Fibroblast of skin of abdomen (primary cell): ENCODE results near the gene CTBP1.
A peak's percentile ranks its signal among the peaks of the same experiment; 100 is the strongest.

Experiments used
- DNase-seq: peaks from one replicate; pipeline ENCODE4 v3.0.0-alpha.2; 2013

CTBP1 gene

DNA sequence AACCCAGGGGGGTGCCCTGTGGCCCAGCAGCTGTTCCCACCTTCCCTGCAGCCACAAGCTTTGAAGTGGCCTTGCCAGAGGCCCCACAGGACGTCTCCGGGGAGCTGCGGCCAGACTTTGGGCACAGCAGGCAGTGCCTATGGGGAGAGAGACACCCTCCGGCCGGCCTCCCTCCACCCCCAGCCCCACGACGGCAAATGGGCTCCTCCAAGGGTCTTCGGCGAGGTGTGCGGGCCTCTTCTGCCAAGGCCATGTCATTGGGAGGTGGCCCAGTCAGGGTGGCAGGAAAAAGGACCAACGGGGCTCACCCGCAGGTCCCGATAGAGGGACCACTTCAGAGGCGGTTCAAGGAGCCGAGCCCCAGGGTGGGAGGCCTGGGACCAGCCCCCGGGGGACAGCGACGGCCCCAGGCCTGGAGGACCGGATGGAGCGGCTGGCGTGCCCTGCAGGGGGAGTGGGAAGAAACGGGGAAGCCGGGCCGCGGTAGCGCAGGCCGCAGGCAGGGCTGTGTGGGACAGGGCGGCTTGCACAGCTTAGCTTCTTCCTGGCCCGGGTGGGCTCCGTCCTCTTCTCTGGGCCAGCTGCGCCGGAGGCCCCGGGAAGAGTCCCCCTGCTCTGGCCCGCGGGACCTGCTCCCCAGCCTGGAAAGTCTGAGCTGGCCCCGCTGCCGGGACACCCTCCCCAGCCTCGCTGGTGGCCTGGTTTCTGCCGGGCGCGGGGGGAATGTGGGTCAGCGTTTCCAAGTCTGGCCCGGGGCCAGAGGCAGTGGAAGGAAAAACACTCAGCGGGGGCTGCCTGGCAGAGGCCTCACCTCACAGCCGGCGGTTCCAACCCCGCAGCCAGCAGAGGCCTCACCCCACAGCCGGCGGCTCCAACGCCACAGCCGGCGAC lies 54.7 kb downstream of the CTBP1 start:
- DNase-seq = no peak

DNA sequence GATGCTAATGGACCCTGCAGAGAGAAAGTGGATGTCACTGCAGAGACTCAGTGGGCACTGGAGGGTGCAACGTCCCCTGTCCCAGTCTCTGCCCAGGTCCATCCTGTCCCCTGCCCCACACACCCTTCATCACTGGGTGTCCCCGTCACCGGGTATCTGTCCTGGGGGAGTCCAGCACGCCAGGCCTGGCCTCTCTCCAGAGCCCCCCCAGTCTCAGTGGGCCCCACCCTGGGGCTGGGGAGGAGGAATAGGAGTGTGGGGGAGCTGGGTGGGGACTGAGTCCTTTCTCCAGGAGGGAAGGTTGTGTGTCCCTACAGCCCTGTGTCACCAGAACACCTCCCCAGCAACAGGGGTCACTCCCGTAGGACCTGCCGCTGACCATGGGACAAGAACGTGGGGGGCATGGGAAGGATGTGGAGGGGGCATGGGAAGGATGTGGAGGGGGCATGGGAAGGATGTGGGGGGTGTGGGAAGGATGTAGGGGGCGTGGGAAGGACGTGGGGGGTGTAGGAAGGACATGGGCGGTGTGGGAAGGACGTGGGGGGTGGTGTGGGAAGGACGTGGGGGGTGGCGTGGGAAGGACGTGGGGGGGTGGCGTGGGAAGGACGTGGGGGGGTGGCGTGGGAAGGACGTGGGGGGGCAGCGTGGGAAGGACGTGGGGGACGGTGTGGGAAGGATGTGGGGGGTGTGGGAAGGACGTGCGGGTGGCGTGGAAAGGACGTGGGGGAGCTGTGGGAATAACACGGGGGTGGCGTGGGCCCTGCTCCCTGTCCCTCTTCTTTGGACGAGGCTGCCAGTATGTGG lies 55.5 kb downstream of the CTBP1 start:
- no peak for DNase-seq

DNA sequence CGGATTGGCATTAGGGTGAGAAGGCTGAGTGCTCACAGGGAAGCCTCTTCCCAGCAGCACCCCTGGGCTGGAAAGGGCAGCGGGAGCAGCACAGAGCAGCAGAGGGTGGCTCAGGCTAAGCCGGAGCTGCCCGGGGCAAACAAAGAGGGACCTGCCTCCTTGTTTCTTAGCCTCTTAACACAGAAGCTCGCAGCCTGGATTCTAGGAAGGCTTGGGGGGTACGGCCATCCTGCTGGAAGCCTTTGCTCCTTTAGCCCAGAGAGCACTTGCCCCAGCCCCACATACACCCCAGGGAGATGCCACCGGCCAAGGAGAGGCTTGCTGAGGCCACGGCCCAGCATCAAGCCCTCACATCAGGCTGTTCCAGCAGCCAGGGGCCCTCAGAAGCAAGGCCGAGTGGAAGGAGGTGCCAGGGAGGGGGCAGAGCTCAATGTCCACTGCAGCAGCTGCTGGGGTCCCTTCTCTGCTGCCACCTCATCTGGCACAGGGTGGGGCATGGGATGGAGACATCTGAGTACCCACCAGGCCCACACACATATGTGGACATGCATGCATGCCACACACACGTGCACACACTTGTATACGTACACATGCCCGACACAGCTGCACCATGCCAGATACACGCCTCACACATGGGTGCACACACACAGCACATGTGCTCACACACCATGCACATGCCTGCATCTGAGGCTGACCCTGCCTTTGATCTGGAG lies 56.3 kb downstream of the CTBP1 start:
- no peak for DNase-seq

DNA sequence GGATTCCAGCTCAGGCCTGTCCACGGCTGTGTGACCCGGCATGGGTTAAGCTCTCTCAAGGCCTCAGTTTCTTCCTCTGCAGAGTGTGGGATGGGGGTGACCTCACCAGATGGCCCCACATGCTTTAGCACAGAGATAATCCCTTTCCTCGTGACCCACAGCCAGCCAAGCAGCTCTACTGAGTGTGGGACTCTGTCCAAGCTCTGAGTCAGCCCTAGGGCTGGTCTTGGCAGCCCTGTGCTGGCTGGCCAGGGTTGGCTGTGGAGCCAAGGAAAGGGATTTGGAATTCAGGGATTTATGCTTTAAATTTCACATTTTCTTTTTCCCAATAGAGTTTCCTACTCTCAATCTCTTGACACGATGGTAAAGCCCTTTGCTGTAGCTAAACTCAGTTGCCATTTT lies 56.8 kb downstream of the CTBP1 start:
- peak; percentile 96 for DNase-seq

DNA sequence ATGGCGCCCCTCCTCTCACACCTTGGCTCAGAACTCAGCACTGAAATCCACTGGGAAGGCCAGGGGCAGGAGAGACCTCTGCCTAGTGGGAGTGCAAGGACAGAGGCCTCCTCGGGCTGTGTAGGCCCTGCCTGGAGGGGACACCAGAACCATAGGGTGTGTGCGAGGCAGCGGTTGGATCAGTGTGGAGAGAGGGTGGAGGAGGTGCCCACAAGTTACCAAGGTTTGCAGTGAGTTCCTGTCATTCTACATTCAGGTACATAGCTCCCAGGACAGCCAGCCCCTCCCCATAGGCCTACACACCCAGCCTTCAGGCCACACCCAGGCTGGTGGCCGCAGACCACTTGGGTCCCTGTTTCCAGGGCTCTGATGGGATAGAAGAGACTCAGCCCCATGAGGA lies 57.3 kb downstream of the CTBP1 start:
- DNase-seq = no peak

DNA sequence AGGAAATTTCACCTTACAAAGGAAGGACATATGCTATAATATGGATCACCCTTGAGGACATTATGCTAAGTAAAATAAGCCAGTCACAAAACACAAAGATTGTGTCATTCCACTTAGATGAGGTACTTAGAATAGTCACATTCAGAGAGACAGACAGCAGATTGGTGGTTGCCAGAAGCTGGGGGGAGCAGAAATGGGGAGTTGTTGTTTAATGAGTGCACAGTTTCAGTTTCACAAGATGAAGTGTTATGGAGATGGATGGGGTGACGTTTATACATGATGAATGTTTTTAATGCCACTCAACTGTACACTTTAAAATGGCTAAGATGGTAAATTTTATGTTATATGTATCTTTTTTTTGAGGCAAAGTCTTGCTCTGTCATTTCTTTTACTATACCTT lies 61.7 kb downstream of the CTBP1 start:
- no peak for DNase-seq

DNA sequence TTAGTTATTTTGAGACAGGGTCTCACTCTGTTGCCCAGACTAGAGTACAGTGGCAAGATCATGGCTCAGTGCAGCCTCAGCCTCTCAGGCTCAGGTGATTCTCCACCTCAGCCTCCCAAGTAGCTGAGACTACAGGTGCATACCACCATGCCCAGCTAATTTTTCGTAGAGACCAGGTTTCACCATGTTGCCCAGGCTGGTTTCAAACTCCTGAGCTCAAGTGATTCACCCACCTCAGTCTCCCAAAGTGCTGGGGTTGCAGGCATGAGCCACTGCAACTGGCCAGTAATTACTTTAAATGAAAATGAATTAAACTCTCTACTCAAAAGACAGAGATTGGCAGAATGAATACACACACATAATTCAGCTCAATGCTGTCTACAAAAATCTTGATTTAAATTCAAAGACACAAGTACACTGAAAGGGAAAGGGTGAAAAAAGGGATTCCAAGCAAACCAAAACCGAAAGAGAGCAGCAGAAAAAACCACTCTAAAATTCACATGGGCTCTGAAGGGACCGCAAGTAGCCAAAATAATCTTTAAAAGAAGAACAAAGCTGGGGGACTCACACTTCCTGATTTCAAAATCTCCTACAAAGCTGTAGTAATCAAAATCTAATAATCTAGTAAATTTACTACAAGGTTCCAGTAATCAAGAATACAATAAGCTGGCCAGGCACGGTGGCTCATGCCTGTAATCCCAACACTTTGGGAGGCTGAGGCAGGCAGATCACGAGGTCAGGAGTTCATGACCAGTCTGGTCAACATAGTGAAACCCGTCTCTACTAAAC lies 64.8 kb downstream of the CTBP1 start:
- DNase-seq = no peak

DNA sequence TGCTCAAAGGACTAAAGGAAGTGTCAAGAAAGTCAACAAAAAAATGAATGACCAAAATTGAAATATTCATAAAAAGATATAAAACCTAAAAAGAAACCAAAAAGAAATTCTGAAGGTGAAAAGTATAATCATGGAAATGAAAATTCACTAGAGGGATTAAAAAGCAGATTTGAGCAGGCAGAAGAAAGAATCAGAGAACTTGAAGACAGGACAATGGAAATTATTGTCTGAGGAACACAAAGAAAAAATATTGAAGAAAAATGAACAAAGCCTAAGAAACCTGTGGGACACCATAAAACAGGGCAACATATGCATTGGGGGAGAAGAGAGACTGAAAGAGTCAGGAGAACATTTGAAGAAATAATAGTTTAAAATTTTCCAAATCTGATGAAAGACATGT lies 66.6 kb downstream of the CTBP1 start:
- DNase-seq = no peak

DNA sequence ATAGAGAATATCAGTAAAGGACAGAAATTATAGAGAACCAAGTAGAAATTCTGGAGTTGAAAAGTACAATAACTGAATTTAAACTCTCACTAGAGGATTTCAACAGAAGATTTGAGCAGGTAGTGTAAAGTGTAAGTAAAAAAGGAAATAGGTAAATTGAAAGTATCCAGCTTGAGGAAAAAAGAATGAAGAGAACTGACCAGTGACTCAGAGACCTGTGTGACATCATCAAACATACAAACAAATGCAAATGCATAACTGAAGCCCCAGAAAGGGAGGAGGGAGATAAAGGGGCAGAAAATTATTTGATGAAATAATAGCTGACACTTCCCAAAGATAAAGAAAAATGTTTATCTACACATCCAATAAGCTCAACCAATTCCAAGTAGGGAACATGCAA lies 68.3 kb downstream of the CTBP1 start:
- DNase-seq = no peak

DNA sequence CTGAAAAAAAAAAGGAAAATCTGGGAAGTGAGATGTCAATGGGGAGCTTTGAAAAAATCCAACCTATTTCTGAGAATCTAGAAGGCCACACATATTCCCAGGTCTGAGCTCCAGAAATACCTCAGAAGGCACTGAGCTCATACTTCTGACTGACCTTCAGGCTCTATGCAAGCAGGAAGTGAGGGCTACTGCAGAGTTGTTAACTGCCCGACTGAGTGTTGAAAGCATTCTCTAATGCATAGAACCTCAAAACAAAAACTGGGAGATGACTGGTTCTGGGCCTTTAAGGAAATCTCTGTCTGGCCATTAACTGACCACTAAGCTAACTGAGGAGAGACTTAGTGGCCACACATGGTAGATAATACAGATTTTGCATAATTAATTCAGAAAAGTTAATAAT lies 69.0 kb downstream of the CTBP1 start:
- no peak for DNase-seq

DNA sequence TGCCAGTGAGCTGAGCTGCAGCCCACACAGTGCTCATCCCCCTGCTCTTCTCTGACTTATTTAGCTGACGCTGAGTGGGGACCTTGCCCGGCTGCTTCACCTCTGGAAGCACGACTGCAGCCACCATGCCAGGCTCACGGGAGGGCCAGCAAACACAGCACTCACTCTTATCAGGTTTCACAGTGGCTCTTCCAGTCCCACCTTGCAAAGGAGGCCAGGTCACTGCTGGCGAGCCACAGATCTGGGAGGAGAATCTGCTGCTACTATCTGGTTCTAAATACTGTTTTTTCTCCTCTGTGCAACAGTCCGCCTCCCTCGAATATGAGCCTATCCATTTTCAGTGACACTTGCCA lies 69.9 kb downstream of the CTBP1 start:
- no peak for DNase-seq

DNA sequence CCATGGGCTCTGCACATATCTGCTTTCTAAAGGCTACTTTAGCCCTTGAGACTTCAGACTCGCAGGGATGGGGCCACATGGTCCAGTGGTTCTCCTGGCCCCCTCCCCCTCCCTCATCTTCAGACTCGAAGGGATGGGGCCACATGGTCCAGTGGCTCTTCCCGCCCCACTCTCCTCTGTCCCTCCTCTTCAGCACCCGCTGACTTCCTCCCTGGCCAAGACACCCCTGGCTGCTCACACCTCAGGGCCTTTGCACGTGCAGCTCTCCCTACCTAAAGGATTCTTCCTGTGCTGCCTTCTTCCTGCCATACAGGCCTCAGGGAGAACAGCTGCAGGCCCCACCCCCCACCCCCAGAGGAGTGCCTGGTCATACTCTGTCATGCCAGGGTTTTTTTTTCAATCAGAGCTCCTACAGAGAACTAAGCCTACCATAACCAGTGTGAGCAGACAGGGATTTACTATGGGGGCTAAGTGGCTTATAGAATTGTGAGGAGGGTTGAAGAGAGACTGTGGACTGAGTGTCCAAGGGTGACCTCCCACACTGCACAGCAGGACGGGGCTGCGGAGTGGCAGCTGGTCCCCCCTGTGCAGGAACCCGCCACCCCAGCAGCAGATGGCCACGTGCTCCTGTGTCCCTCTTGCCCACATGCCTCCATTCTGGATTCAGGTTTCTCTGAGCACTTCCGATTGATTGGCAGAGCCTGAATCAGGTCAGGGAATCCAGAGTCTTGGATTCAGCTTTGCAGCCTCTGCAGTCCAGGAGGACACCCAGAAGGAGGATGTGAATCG lies 70.4 kb downstream of the CTBP1 start:
- DNase-seq = no peak

DNA sequence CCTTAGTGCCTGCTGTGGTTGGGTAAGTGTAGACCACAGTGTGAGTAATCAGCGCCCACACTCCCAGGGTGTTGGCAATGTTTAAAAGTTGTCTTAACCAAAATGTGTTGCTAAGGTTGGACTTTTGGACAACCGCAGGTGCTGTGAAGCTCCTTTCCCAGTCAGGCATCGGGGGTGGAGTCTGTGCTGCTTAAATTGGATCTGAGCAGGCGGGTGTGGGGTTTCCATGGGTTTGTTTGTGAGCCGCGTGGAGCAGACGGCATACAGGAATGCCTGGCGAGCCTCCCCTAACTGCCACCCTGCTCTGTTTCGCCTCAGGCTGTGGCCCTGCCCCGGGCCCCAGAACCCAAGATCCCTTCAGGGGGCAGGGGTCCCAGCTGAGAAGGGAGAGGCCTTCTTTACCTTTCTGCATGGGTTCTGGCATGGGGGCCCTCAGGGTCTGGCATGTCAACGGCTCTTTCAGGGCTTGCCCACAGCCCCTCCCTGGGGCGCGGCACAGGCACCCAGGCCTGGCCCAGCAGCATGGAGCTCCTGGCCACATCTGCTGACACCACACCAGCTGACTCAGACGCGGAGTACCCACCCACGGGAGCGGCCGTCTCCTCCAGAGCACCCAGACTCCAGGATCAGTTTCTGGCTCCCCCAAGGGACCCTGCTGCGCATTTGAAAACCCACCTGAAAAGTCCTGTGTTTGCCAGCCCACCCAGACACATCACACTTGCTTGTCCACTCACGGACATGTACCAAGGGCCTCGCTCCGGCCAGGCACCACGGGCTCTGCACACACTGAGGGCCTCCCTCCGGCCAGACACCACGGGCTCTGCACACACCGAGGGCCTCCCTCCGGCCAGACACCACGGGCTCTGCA lies 71.4 kb downstream of the CTBP1 start:
- no peak for DNase-seq

DNA sequence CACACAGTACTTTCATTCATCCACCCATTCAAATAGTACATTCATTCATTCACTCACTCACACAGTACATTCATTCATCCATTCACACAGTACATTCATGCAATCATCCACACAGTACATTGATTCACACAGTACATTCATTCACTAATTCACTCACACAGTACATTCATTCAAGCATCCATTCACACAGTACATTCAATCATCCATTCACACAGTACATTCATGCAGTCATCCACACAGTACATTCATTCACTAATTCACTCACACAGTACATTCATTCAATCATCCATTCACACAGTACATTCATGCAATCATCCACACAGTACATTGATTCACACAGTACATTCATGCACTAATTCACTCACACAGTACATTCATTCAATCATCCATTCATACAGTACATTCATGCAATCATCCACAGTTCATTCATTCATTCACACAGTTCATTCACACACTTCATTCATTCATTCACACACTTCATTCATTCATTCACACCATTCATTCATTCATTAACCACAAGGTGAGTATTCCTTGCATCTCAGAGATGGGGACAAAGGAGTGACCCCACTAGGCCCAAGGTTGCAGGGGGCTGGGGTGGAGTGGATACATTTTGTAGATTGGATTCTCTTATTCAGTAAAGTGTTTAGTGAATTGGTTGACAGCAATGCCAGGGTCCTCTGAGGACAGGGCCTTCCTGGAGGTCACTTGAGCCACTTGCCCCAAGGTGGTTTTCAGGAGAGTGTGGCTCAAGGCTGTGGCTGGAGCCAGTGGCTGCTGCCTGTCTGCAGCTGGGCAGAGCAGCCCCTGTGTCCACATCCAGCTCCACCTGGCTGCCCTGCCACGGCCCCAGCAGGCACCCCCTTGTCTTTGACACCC lies 72.3 kb downstream of the CTBP1 start:
- DNase-seq = no peak

DNA sequence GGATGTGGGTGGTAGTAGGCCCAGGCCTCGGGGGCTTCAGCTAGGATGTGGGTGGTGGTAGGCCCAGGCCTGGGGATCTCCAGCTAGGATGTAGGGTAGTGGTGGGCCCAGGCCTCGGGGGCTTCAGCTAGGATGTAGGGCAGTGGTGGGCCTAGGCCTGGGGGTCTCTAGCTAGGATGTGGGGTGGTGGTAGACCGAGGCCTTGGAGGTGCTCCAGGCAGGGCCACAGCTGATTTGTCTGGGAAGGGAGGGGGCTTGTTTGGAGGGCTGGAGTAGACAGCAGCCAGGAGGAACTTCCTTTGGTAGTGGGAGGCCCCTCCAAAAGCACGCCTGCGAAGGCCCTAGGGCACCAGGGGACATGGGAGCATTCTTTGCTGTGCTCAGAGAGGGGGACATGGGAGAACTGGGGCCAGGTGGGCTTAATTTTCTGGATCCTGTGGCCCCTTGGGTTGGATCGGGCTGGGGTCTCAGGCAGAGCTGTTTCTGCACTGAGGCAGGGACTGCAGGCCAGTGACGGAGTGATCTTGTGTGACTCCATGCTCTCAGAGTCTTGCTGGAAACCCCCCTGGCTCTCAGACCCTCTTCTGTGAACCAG lies 73.2 kb downstream of the CTBP1 start:
- DNase-seq = no peak

DNA sequence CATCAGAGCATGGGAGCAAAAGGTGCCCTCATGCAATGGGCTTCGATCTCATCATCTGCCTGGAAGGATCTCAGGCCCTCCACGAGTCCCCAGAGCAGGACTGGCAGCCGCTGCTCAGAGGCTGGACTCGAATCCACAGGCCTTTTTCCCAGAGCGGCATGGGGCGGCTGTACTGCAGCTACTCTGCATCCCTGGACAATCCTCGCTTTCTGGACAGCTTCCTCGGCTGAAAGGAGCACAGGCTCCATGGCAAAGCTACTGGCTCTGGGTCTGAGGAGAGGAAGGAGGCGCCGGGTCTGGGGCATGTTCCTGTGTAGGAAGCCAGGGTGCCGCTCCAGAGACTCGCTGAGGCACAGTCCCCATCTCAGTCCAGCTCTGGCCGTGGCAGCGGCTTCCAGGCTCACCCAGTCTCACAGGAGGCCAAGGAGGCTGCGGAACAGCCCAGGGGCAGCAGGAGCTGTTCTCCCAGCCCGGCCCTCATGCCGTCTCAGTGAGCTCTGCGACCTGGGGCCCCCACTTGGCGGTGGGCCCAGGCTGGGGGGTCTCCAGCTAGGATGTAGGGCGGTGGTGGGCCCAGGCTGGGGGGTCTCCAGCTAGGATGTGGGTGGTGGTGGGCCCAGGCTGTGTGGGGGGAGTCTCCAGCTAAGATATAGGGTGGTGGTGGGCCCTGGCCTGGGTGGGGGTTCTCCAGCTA lies 73.8 kb downstream of the CTBP1 start:
- no peak for DNase-seq

DNA sequence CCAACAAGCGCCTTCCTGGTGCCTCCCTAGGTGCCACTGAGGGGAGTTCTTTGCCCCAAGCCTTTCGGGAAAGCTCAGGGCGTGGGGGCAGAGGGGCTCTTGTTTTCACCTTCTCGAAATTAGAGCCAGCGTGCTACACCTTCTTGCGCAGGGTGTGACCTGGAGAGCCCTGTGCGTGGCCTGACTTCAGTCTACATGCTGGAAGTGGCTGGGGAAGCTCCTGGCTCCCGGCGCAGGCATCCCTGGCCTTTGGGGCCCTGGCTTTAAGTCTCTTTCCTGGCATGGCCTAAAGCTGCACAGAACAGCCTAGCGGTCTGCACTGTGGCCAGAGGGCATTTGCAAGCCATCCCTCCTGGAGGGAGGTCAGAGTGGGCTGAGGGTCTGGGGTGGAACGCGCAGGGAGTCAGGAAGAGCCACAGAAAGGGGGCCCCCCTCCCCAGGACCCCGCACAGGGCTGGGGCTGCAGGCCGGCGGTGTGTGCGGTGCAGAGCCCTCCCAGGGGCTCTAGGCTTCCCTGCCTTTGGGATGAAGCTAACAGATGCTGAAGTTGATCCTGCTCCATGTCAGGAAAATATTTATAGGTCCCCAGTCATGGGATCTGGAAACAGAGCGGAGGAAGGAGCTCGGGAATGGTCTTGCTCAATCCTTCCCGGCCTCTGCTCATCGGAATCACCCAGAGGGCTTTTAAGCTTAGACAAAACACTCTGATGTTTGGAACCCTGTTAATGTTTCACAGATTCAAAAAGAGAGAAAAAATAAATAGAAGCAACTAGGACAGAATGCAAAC lies 75.8 kb downstream of the CTBP1 start:
- DNase-seq = peak; percentile 58
